ENCODE measurements around the gene NRP2.

Gene NRP2

GRCh38 chr2:205800773-205801172 lies 118.5 kb downstream of the NRP2 start:
- no peak for TF ChIP-seq CTCF (IDR thresholded peaks at IDR 0.05; ENCODE audit: insufficient read depth, low read length, poor library complexity, severe bottlenecking)
- Histone ChIP-seq H3K36me3 (ENCODE audit: control insufficient read depth, insufficient read depth, low read length) (no peaks in the 10 kb centered on the region), H3K4me3 (replicated peaks; ENCODE audit: low read depth, low read length) (no peak overlapping the region), H3K27me3 (replicated peaks; ENCODE audit: control insufficient read depth, insufficient read depth, low read length) (no peaks in the 10 kb centered on the region; the same call in none of the 2 replicates)
- DNase-seq (ENCODE audit: extremely low read depth, insufficient read length) = no peak

- no peak overlapping the region for H3K4me3 ChIP-seq (replicated peaks; ENCODE audit: low read depth, low read length)
- TF ChIP-seq CTCF (IDR thresholded peaks at IDR 0.05; ENCODE audit: insufficient read depth, low read length, poor library complexity, severe bottlenecking) = no peak
- H3K27me3 ChIP-seq (replicated peaks; ENCODE audit: control insufficient read depth, insufficient read depth, low read length) = no peaks in the 10 kb centered on the region; the same call in none of the 2 replicates
- no peaks in the 10 kb centered on the region for H3K36me3 ChIP-seq (ENCODE audit: control insufficient read depth, insufficient read depth, low read length)
- no peak for DNase-seq (ENCODE audit: extremely low read depth, insufficient read length)
These were observed 119.8 kb downstream of the NRP2 start for GRCh38 chr2:205802065-205802464.

- Histone ChIP-seq H3K36me3 (ENCODE audit: control insufficient read depth, insufficient read depth, low read length) (no peaks in the 10 kb centered on the region), H3K4me3 (replicated peaks; ENCODE audit: low read depth, low read length) (no peak overlapping the region), H3K27me3 (replicated peaks; ENCODE audit: control insufficient read depth, insufficient read depth, low read length) (no peaks in the 10 kb centered on the region; the same call in none of the 2 replicates)
- no peak for DNase-seq (ENCODE audit: extremely low read depth, insufficient read length)
- TF ChIP-seq CTCF (IDR thresholded peaks at IDR 0.05; ENCODE audit: insufficient read depth, low read length, poor library complexity, severe bottlenecking) = no peak
These were observed 120.6 kb downstream of the NRP2 start for GRCh38 chr2:205802941-205803340.

GRCh38 chr2:205803500-205803899 lies 121.2 kb downstream of the NRP2 start:
- no peaks in the 10 kb centered on the region for H3K36me3 ChIP-seq (ENCODE audit: control insufficient read depth, insufficient read depth, low read length)
- no peak overlapping the region for H3K4me3 ChIP-seq (replicated peaks; ENCODE audit: low read depth, low read length)
- no peak for TF ChIP-seq CTCF (IDR thresholded peaks at IDR 0.05; ENCODE audit: insufficient read depth, low read length, poor library complexity, severe bottlenecking)
- DNase-seq (ENCODE audit: extremely low read depth, insufficient read length) = no peak
- H3K27me3 ChIP-seq (replicated peaks; ENCODE audit: control insufficient read depth, insufficient read depth, low read length) = no peaks in the 10 kb centered on the region; the same call in none of the 2 replicates

- TF ChIP-seq CTCF (IDR thresholded peaks at IDR 0.05; ENCODE audit: insufficient read depth, low read length, poor library complexity, severe bottlenecking) = no peak
- no peak for DNase-seq (ENCODE audit: extremely low read depth, insufficient read length)
- no peaks in the 10 kb centered on the region for H3K36me3 ChIP-seq (ENCODE audit: control insufficient read depth, insufficient read depth, low read length)
- H3K4me3 ChIP-seq (replicated peaks; ENCODE audit: low read depth, low read length) = no peak overlapping the region
- H3K27me3 ChIP-seq (replicated peaks; ENCODE audit: control insufficient read depth, insufficient read depth, low read length) = no peaks in the 10 kb centered on the region; the same call in none of the 2 replicates
These were observed 122.8 kb downstream of the NRP2 start for GRCh38 chr2:205805136-205805535.
